GM23338 (cell line): ENCODE measurements around the gene SLC15A5. TPM values are rescaled to one million over a fixed set of nuclear protein-coding genes. Genes with fewer than 3 reads are reported as not detected.

Source experiments
- ATAC-seq: fragments of 200-7000 bp; cut with Tn5 transposase; 3 replicates; pipeline ENCODE4 v1.9.1; 2020
- DNase-seq: peaks from one replicate; pipeline ENCODE4 v3.0.0-alpha.2; 2015; ENCODE audit warnings: low spot score
- H2AFZ ChIP-seq: fragments of 200-600 bp; sonication (generic); 2 replicates; pipeline ENCODE4 v1.8.0; 2016; ENCODE audit warnings: antibody characterized with exemption, mild to moderate bottlenecking, moderate library complexity
- H3F3A ChIP-seq: fragments of 200-600 bp; sonication (generic); replicated peaks from 2 replicates; pipeline ENCODE4 v1.8.0; 2017; ENCODE audit warnings: antibody characterized with exemption, mixed run types, low read depth
- H3K27ac ChIP-seq: fragments of 200-600 bp; sonication (generic); 2 replicates; pipeline ENCODE4 v1.6.1; 2016; ENCODE audit warnings: low read depth
- H3K27me3 ChIP-seq: fragments of 200-600 bp; sonication (generic); 2 replicates; pipeline ENCODE4 v1.8.0; 2016; ENCODE audit warnings: mild to moderate bottlenecking, mixed run types, moderate library complexity; ENCODE audit not compliant: insufficient read depth
- H3K36me3 ChIP-seq: fragments of 200-600 bp; sonication (generic); 2 replicates; pipeline ENCODE4 v1.8.0; 2016; ENCODE audit warnings: mild to moderate bottlenecking; ENCODE audit not compliant: insufficient read depth
- H3K4me1 ChIP-seq: fragments of 200-600 bp; sonication (generic); 2 replicates; pipeline ENCODE4 v1.8.0; 2016; ENCODE audit warnings: mild to moderate bottlenecking, moderate library complexity; ENCODE audit not compliant: insufficient read depth
- H3K4me2 ChIP-seq: fragments of 200-600 bp; sonication (generic); 2 replicates; pipeline ENCODE4 v1.7.1; 2017; ENCODE audit warnings: mixed run types
- H3K4me3 ChIP-seq: fragments of 200-600 bp; sonication (generic); 2 replicates; pipeline ENCODE4 v1.6.1; 2016; ENCODE audit warnings: mixed run types
- H3K79me2 ChIP-seq: fragments of 200-600 bp; sonication (generic); replicated peaks from 2 replicates; pipeline ENCODE4 v1.8.0; 2017; ENCODE audit warnings: mild to moderate bottlenecking; ENCODE audit not compliant: insufficient read depth
- H3K9me2 ChIP-seq: fragments of 200-600 bp; sonication (generic); 2 replicates; pipeline ENCODE4 v1.8.0; 2017; ENCODE audit not compliant: insufficient read depth
- H4K20me1 ChIP-seq: fragments of 200-600 bp; sonication (generic); replicated peaks from 2 replicates; pipeline ENCODE4 v1.8.0; 2017; ENCODE audit warnings: mild to moderate bottlenecking; ENCODE audit not compliant: insufficient read depth
- H3K27ac Mint-ChIP-seq: 2 replicates; pipeline ENCODE4 v1.8.0; 2020; ENCODE audit warnings: inconsistent platforms, mild to moderate bottlenecking, moderate library complexity, mixed read lengths
- H3K27me3 Mint-ChIP-seq: 3 replicates; pipeline ENCODE4 v1.8.0; 2022; ENCODE audit warnings: low read depth, mild to moderate bottlenecking, moderate library complexity, mixed read lengths, inconsistent platforms; ENCODE audit not compliant: insufficient read depth, poor library complexity
- H3K36me3 Mint-ChIP-seq: 3 replicates; pipeline ENCODE4 v1.8.0; 2021; ENCODE audit warnings: low read depth, mild to moderate bottlenecking, inconsistent platforms, moderate library complexity, mixed read lengths
- H3K4me1 Mint-ChIP-seq: 3 replicates; pipeline ENCODE4 v1.8.0; 2020; ENCODE audit warnings: mild to moderate bottlenecking, inconsistent platforms, mixed read lengths
- H3K4me3 Mint-ChIP-seq: 3 replicates; pipeline ENCODE4 v1.8.0; 2021; ENCODE audit warnings: moderate library complexity, mild to moderate bottlenecking, inconsistent platforms, mixed read lengths
- H3K9me3 Mint-ChIP-seq: 3 replicates; pipeline ENCODE4 v1.8.0; 2020; ENCODE audit warnings: moderate library complexity, mild to moderate bottlenecking, inconsistent platforms, mixed read lengths
- CREB1 ChIP-seq: fragments of 250-450 bp; sonication (Bioruptor Pico); IDR thresholded peaks from 2 replicates; pipeline ENCODE4 v1.5.0; 2020; ENCODE audit warnings: low read depth, mild to moderate bottlenecking, moderate library complexity
- EZH2 ChIP-seq: fragments of 200-600 bp; sonication (generic); IDR thresholded peaks from one replicate; pipeline ENCODE4 v1.8.0; 2017; ENCODE audit warnings: antibody characterized with exemption, mild to moderate bottlenecking, low read depth; ENCODE audit not compliant: unreplicated experiment
- EZH2phosphoT487 ChIP-seq: fragments of 200-600 bp; sonication (generic); IDR thresholded peaks from one replicate; pipeline ENCODE4 v1.8.1; 2018; ENCODE audit warnings: antibody characterized with exemption; ENCODE audit not compliant: unreplicated experiment
- JUNB ChIP-seq: IDR thresholded peaks from one replicate; pipeline ENCODE4 v1.6.1; 2016; ENCODE audit warnings: antibody characterized with exemption; ENCODE audit not compliant: unreplicated experiment
- NANOG ChIP-seq: IDR thresholded peaks from 2 replicates; pipeline ENCODE4 v1.6.1; 2016; ENCODE audit warnings: antibody characterized with exemption, borderline replicate concordance
- POLR2AphosphoS5 ChIP-seq: IDR thresholded peaks from 2 replicates; pipeline ENCODE4 v1.6.1; 2016; ENCODE audit warnings: antibody characterized with exemption, low read depth
- STAT1 ChIP-seq: IDR thresholded peaks from one replicate; pipeline ENCODE4 v1.6.1; 2016; ENCODE audit warnings: antibody characterized with exemption; ENCODE audit not compliant: unreplicated experiment
- ZNF114 ChIP-seq: fragments of 250-450 bp; sonication (Bioruptor Pico); IDR thresholded peaks from 2 replicates; pipeline ENCODE4 v1.5.0; 2020; ENCODE audit warnings: mild to moderate bottlenecking, moderate library complexity
- ZNF331 ChIP-seq: fragments of 250-450 bp; sonication (Bioruptor Pico); IDR thresholded peaks from 2 replicates; pipeline ENCODE4 v1.5.0; 2020; ENCODE audit warnings: low read depth, mild to moderate bottlenecking, moderate library complexity
- polyA plus RNA-seq: library from polyadenylated mRNA; unstranded; fragments of >200 nt; fragmentation: Nextera tagmentation; extraction: Ambion mirVana; gene quantifications from 2 replicates; pipeline ENCODE4 v1.2.1, GENCODE V29; 2016
- total RNA-seq: library from RNA; depleted of rRNA; stranded (reverse); fragments of >200 nt; shearing (Covaris generic); gene quantifications from 2 replicates; pipeline ENCODE4 v1.2.3, GENCODE V29; 2014
- TF ChIP-seq, protein P1 (sequence below), 2 experiments: fragments of 200-600 bp in 1 of 2; sonication (generic) in 1 of 2; conservative IDR thresholded peaks; 2 replicates each; pipeline versions ENCODE4 v1.5.1 to v1.6.1; 2016 to 2017; ENCODE audit warnings: antibody characterized with exemption in 2 of 2, low read depth in 2 of 2, mild to moderate bottlenecking in 2 of 2, moderate library complexity in 1 of 2
- TF ChIP-seq, protein P2 (sequence below): IDR thresholded peaks from 2 replicates; pipeline ENCODE4 v1.6.1; 2016; ENCODE audit warnings: antibody characterized with exemption
- TF ChIP-seq, protein P3 (sequence below): fragments of 250-450 bp; sonication (Bioruptor Pico); IDR thresholded peaks from 2 replicates; pipeline ENCODE4 v1.5.0; 2020; ENCODE audit warnings: mild to moderate bottlenecking, moderate library complexity
- TF ChIP-seq, protein P4 (sequence below): IDR thresholded peaks from one replicate; pipeline ENCODE4 v1.6.1; 2018; ENCODE audit warnings: antibody characterized with exemption; ENCODE audit not compliant: unreplicated experiment

The SLC15A5 gene
- total and polyA plus RNA-seq, 2 experiments from 2014 or later = not detected

DNA sequence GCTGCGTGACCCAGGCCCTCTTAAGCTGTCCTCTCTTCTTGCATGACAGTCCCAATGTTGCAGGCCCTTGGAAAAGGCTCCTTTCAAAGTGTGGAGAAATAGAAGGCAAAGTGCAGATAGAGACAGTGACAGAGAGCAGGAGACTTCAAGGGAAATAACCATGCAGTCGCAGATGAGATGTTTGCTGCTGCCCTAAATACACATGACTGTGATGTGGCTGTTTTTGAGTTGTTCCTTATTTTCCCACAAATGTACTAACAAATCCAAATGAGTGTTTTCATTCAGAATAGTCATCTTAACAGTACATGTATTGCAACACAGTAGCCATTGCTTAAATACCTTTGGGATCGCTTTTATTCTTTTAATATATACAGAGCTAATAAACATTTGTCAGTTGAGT, 101.6 kb downstream of the SLC15A5 start:
- DNase-seq (no peak), ATAC-seq (no peak)
- H3K9me2 ChIP-seq = 0 out of 2 replicates have a peak, but pooled peaks cover 8% of the 10 kb centered on the region
- no peak overlapping the region for H3K4me3 ChIP-seq
- no peaks in the 10 kb centered on the region for H3K4me1 ChIP-seq
- no peak overlapping the region for H3K27ac ChIP-seq
- no peak overlapping the region for H3K4me2 ChIP-seq
- no peak overlapping the region for H2AFZ ChIP-seq
- no peaks in the 10 kb centered on the region for H3F3A ChIP-seq
- H3K4me1 Mint-ChIP-seq = no peaks in the 10 kb centered on the region
- no peaks in the 10 kb centered on the region for H4K20me1 ChIP-seq
- no peaks in the 10 kb centered on the region; the same call in 2 of the 3 replicates for H3K36me3 Mint-ChIP-seq
- H3K4me3 Mint-ChIP-seq = no peak overlapping the region
- no peaks in the 10 kb centered on the region for H3K79me2 ChIP-seq
- H3K36me3 ChIP-seq = no peaks in the 10 kb centered on the region
- no peak overlapping the region for H3K27ac Mint-ChIP-seq
- H3K27me3 ChIP-seq = no peaks in the 10 kb centered on the region
- no peak for TF ChIP-seq EZH2
- TF ChIP-seq, protein P1, sequence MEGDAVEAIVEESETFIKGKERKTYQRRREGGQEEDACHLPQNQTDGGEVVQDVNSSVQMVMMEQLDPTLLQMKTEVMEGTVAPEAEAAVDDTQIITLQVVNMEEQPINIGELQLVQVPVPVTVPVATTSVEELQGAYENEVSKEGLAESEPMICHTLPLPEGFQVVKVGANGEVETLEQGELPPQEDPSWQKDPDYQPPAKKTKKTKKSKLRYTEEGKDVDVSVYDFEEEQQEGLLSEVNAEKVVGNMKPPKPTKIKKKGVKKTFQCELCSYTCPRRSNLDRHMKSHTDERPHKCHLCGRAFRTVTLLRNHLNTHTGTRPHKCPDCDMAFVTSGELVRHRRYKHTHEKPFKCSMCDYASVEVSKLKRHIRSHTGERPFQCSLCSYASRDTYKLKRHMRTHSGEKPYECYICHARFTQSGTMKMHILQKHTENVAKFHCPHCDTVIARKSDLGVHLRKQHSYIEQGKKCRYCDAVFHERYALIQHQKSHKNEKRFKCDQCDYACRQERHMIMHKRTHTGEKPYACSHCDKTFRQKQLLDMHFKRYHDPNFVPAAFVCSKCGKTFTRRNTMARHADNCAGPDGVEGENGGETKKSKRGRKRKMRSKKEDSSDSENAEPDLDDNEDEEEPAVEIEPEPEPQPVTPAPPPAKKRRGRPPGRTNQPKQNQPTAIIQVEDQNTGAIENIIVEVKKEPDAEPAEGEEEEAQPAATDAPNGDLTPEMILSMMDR (conservative IDR thresholded peaks at IDR 0.05; ENCODE audit: low read depth in 2 of 2) = no peak
- TF ChIP-seq, protein P2, sequence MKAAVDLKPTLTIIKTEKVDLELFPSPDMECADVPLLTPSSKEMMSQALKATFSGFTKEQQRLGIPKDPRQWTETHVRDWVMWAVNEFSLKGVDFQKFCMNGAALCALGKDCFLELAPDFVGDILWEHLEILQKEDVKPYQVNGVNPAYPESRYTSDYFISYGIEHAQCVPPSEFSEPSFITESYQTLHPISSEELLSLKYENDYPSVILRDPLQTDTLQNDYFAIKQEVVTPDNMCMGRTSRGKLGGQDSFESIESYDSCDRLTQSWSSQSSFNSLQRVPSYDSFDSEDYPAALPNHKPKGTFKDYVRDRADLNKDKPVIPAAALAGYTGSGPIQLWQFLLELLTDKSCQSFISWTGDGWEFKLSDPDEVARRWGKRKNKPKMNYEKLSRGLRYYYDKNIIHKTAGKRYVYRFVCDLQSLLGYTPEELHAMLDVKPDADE = no peak
- TF ChIP-seq, protein P3, sequence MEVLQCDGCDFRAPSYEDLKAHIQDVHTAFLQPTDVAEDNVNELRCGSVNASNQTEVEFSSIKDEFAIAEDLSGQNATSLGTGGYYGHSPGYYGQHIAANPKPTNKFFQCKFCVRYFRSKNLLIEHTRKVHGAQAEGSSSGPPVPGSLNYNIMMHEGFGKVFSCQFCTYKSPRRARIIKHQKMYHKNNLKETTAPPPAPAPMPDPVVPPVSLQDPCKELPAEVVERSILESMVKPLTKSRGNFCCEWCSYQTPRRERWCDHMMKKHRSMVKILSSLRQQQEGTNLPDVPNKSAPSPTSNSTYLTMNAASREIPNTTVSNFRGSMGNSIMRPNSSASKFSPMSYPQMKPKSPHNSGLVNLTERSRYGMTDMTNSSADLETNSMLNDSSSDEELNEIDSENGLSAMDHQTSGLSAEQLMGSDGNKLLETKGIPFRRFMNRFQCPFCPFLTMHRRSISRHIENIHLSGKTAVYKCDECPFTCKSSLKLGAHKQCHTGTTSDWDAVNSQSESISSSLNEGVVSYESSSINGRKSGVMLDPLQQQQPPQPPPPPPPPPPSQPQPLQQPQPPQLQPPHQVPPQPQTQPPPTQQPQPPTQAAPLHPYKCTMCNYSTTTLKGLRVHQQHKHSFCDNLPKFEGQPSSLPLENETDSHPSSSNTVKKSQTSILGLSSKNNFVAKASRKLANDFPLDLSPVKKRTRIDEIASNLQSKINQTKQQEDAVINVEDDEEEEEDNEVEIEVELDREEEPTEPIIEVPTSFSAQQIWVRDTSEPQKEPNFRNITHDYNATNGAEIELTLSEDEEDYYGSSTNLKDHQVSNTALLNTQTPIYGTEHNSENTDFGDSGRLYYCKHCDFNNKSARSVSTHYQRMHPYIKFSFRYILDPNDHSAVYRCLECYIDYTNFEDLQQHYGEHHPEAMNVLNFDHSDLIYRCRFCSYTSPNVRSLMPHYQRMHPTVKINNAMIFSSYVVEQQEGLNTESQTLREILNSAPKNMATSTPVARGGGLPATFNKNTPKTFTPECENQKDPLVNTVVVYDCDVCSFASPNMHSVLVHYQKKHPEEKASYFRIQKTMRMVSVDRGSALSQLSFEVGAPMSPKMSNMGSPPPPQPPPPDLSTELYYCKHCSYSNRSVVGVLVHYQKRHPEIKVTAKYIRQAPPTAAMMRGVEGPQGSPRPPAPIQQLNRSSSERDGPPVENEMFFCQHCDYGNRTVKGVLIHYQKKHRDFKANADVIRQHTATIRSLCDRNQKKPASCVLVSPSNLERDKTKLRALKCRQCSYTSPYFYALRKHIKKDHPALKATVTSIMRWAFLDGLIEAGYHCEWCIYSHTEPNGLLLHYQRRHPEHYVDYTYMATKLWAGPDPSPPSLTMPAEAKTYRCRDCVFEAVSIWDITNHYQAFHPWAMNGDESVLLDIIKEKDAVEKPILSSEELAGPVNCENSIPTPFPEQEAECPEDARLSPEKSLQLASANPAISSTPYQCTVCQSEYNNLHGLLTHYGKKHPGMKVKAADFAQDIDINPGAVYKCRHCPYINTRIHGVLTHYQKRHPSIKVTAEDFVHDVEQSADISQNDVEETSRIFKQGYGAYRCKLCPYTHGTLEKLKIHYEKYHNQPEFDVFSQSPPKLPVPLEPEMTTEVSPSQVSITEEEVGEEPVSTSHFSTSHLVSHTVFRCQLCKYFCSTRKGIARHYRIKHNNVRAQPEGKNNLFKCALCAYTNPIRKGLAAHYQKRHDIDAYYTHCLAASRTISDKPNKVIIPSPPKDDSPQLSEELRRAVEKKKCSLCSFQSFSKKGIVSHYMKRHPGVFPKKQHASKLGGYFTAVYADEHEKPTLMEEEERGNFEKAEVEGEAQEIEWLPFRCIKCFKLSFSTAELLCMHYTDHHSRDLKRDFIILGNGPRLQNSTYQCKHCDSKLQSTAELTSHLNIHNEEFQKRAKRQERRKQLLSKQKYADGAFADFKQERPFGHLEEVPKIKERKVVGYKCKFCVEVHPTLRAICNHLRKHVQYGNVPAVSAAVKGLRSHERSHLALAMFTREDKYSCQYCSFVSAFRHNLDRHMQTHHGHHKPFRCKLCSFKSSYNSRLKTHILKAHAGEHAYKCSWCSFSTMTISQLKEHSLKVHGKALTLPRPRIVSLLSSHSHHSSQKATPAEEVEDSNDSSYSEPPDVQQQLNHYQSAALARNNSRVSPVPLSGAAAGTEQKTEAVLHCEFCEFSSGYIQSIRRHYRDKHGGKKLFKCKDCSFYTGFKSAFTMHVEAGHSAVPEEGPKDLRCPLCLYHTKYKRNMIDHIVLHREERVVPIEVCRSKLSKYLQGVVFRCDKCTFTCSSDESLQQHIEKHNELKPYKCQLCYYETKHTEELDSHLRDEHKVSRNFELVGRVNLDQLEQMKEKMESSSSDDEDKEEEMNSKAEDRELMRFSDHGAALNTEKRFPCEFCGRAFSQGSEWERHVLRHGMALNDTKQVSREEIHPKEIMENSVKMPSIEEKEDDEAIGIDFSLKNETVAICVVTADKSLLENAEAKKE (CRISPR knock-in tag) = no peak
- no peak for TF ChIP-seq STAT1
- no peak for TF ChIP-seq EZH2phosphoT487
- no peak for TF ChIP-seq ZNF331
- no peak for TF ChIP-seq POLR2AphosphoS5
- no peak for TF ChIP-seq CREB1 (CRISPR knock-in tag)
- TF ChIP-seq, protein P4, sequence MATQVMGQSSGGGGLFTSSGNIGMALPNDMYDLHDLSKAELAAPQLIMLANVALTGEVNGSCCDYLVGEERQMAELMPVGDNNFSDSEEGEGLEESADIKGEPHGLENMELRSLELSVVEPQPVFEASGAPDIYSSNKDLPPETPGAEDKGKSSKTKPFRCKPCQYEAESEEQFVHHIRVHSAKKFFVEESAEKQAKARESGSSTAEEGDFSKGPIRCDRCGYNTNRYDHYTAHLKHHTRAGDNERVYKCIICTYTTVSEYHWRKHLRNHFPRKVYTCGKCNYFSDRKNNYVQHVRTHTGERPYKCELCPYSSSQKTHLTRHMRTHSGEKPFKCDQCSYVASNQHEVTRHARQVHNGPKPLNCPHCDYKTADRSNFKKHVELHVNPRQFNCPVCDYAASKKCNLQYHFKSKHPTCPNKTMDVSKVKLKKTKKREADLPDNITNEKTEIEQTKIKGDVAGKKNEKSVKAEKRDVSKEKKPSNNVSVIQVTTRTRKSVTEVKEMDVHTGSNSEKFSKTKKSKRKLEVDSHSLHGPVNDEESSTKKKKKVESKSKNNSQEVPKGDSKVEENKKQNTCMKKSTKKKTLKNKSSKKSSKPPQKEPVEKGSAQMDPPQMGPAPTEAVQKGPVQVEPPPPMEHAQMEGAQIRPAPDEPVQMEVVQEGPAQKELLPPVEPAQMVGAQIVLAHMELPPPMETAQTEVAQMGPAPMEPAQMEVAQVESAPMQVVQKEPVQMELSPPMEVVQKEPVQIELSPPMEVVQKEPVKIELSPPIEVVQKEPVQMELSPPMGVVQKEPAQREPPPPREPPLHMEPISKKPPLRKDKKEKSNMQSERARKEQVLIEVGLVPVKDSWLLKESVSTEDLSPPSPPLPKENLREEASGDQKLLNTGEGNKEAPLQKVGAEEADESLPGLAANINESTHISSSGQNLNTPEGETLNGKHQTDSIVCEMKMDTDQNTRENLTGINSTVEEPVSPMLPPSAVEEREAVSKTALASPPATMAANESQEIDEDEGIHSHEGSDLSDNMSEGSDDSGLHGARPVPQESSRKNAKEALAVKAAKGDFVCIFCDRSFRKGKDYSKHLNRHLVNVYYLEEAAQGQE = no peak
- TF ChIP-seq JUNB = no peak
- no peak for TF ChIP-seq ZNF114 (CRISPR knock-in tag)
- TF ChIP-seq NANOG = no peak
- peaks cover 2% of the 10 kb centered on the region for H3K27me3 Mint-ChIP-seq
- peaks cover 3% of the 10 kb centered on the region; the same call in 1 of the 3 replicates for H3K9me3 Mint-ChIP-seq
